Measurements from ENCODE around the gene C1QTNF12. TPM values are rescaled to one million over a fixed set of nuclear protein-coding genes. Genes with fewer than 3 reads are reported as not detected.
A peak's percentile ranks its signal among the peaks of the same experiment; 100 is the strongest.

The C1QTNF12 gene
- total RNA-seq, 4 donors from 2014 or later: 3.1 to 8.2 TPM; not detected in 2

GRCh38 chr1:1292851-1293250 lies 46.3 kb upstream of the C1QTNF12 start:
- DNase-seq: no peak
- H3K4me1 ChIP-seq: peaks cover 0 to 16% of the 10 kb centered on the region in 2 donors
- intact Hi-C loops (cut with DNase I; ENCODE audit: low total_unique reads): no loop called here

GRCh38 chr1:1292442-1292779 lies 45.9 kb upstream of the C1QTNF12 start:
- no peaks in the 10 kb centered on the region for H3K36me3 ChIP-seq
- H3K27me3 ChIP-seq: no peaks in the 10 kb centered on the region
- no peaks in the 10 kb centered on the region for H3K9me3 ChIP-seq
- DNase-seq: peak in 1 of 2 donors; percentile 17
- H3K4me3 ChIP-seq: no peak overlapping the region
- TF ChIP-seq POLR2A (IDR thresholded peaks at IDR 0.05): no peak
- no peak for TF ChIP-seq CTCF (IDR thresholded peaks at IDR 0.05)
- intact Hi-C loops (cut with DNase I; ENCODE audit: low total_unique reads): no loop called here
- H3K4me1 ChIP-seq: peaks cover 0 to 16% of the 10 kb centered on the region in 2 donors
- H3K27ac ChIP-seq: no peak overlapping the region

More at GRCh38 chr1:1292851-1293250, 46.3 kb upstream of the C1QTNF12 start:
- Histone ChIP-seq H3K4me3 (no peak overlapping the region), H3K27me3 (no peaks in the 10 kb centered on the region), H3K27ac (no peak overlapping the region), H3K9me3 (no peaks in the 10 kb centered on the region), H3K36me3 (no peaks in the 10 kb centered on the region)
- TF ChIP-seq CTCF (IDR thresholded peaks at IDR 0.05): no peak
- no peak for TF ChIP-seq POLR2A (IDR thresholded peaks at IDR 0.05)

GRCh38 chr1:1291548-1292441 lies 45.3 kb upstream of the C1QTNF12 start:
- DNase-seq: peak; percentile 68 to 70
- TF ChIP-seq POLR2A (IDR thresholded peaks at IDR 0.05): no peak
- TF ChIP-seq CTCF (IDR thresholded peaks at IDR 0.05): peak; percentile 61 to 80 (median 70)
- intact Hi-C loops (cut with DNase I; ENCODE audit: low total_unique reads): no loop called here
- H3K9me3 ChIP-seq: no peaks in the 10 kb centered on the region
- no peak overlapping the region for H3K27ac ChIP-seq
- peaks cover 0 to 16% of the 10 kb centered on the region in 2 donors for H3K4me1 ChIP-seq
- no peaks in the 10 kb centered on the region for H3K36me3 ChIP-seq
- no peaks in the 10 kb centered on the region for H3K27me3 ChIP-seq
- no peak overlapping the region for H3K4me3 ChIP-seq

- no peaks in the 10 kb centered on the region for H3K36me3 ChIP-seq
- peaks cover 0 to 16% of the 10 kb centered on the region in 2 donors for H3K4me1 ChIP-seq
- TF ChIP-seq POLR2A (IDR thresholded peaks at IDR 0.05): no peak
- no peak for TF ChIP-seq CTCF (IDR thresholded peaks at IDR 0.05)
- H3K27ac ChIP-seq: no peak overlapping the region
- intact Hi-C loops (cut with DNase I; ENCODE audit: low total_unique reads): no loop called here
- no peaks in the 10 kb centered on the region for H3K27me3 ChIP-seq
- H3K4me3 ChIP-seq: no peak overlapping the region
- no peaks in the 10 kb centered on the region for H3K9me3 ChIP-seq
- DNase-seq: peak in 1 of 2 donors; percentile 44
Observed at GRCh38 chr1:1291023-1291528, 44.6 kb upstream of the C1QTNF12 start.

GRCh38 chr1:1290238-1290731 lies 43.8 kb upstream of the C1QTNF12 start:
- Histone ChIP-seq H3K9me3 (no peaks in the 10 kb centered on the region), H3K4me1 (peaks cover 0 to 16% of the 10 kb centered on the region in 2 donors), H3K36me3 (no peaks in the 10 kb centered on the region), H3K4me3 (no peak overlapping the region), H3K27me3 (no peaks in the 10 kb centered on the region), H3K27ac (no peak overlapping the region)
- TF ChIP-seq POLR2A (IDR thresholded peaks at IDR 0.05) (no peak), CTCF (IDR thresholded peaks at IDR 0.05) (peak; percentile 18 to 60 (median 32))
- intact Hi-C loops (cut with DNase I; ENCODE audit: low total_unique reads): no loop called here
- DNase-seq: peak in 1 of 2 donors; percentile 31
